ENCODE data around the gene HBG2. TPM values are rescaled to one million over a fixed set of nuclear protein-coding genes. Genes with fewer than 3 reads are reported as not detected.

HBG2 gene
- total RNA-seq, 2 donors from 2014 or later: not detected

DNA sequence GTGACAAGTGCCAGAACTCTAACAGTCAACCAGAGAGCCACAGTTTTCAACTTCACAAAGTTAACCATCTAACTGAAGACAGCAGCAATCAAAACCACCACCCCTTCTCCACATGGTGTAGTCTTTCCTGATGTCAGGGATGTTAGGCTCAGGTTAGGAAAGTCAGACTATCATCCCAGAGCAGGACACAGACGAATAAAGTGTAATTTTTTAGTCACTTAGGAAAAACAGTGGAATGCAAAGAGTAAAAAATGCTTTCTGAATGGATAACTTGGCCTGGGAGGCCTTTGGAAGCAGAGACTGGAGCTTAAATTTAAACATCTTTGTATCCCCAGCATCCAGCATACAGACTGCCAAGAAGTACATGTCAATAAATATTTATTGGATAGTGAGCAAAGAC lies 31.8 kb upstream of the HBG2 start:
- H3K4me3 ChIP-seq: no peak overlapping the region
- no peaks in the 10 kb centered on the region for H3K27me3 ChIP-seq (replicated peaks; ENCODE audit: insufficient read depth)
- no peak for TF ChIP-seq POLR2AphosphoS5 (IDR thresholded peaks at IDR 0.05)
- TF ChIP-seq, protein P1, sequence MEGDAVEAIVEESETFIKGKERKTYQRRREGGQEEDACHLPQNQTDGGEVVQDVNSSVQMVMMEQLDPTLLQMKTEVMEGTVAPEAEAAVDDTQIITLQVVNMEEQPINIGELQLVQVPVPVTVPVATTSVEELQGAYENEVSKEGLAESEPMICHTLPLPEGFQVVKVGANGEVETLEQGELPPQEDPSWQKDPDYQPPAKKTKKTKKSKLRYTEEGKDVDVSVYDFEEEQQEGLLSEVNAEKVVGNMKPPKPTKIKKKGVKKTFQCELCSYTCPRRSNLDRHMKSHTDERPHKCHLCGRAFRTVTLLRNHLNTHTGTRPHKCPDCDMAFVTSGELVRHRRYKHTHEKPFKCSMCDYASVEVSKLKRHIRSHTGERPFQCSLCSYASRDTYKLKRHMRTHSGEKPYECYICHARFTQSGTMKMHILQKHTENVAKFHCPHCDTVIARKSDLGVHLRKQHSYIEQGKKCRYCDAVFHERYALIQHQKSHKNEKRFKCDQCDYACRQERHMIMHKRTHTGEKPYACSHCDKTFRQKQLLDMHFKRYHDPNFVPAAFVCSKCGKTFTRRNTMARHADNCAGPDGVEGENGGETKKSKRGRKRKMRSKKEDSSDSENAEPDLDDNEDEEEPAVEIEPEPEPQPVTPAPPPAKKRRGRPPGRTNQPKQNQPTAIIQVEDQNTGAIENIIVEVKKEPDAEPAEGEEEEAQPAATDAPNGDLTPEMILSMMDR (IDR thresholded peaks at IDR 0.05): no peak
- TF ChIP-seq POLR2A (IDR thresholded peaks at IDR 0.05): no peak
- intact Hi-C loops (cut with DNase I): no loop called here
- 48% methylated on average over 1 of the region's 1 CpG for WGBS
- H3K4me1 ChIP-seq (replicated peaks): no peaks in the 10 kb centered on the region
- H3K36me3 ChIP-seq: no peaks in the 10 kb centered on the region
- no peak for DNase-seq (ENCODE audit: low spot score)
- no peak overlapping the region for H3K27ac ChIP-seq
- H3K9me3 ChIP-seq: no peaks in the 10 kb centered on the region

DNA sequence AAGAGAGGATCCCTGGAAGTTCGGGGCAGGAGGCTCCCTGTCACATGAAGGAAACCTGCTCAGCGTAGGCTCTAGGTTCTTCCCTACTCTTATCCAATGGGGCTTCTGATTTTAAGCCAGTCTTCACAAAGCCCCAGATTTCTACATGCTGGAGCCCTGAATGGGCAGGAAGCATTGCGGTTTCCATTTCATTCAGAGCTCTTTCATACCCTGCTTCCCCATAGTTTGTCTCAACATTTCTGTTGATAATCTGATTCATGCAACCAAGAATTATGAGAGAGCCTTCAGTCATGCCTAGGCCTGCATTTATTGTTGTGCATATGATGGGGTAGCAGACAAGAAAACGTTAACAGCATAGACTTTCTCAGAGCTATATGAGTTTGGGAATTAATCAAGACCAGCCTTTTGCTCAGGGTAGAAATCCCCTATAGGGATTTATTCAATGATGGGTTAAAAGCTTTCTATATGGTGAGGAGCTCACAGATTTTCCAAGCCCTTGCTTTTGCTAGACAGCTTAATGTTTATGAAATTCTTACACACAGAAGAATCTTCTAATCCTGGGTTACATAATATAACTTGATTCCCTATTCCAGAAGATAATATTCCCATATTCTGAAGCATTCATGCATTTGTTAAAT lies 31.2 kb upstream of the HBG2 start:
- DNase-seq (ENCODE audit: low spot score): no peak
- Histone ChIP-seq H3K36me3 (no peaks in the 10 kb centered on the region), H3K9me3 (no peaks in the 10 kb centered on the region), H3K27me3 (replicated peaks; ENCODE audit: insufficient read depth) (no peaks in the 10 kb centered on the region), H3K4me3 (no peak overlapping the region), H3K27ac (no peak overlapping the region), H3K4me1 (replicated peaks) (no peaks in the 10 kb centered on the region)
- TF ChIP-seq, protein P1 (IDR thresholded peaks at IDR 0.05): no peak
- TF ChIP-seq POLR2A (IDR thresholded peaks at IDR 0.05) (no peak), POLR2AphosphoS5 (IDR thresholded peaks at IDR 0.05) (no peak)
- intact Hi-C loops (cut with DNase I): no loop called here
- WGBS: 80% methylated on average over 4 of the region's 4 CpGs

DNA sequence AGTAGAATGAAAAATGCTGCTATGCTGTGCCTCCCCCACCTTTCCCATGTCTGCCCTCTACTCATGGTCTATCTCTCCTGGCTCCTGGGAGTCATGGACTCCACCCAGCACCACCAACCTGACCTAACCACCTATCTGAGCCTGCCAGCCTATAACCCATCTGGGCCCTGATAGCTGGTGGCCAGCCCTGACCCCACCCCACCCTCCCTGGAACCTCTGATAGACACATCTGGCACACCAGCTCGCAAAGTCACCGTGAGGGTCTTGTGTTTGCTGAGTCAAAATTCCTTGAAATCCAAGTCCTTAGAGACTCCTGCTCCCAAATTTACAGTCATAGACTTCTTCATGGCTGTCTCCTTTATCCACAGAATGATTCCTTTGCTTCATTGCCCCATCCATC lies 30.1 kb upstream of the HBG2 start:
- no peak overlapping the region for H3K4me3 ChIP-seq
- H3K27me3 ChIP-seq (replicated peaks; ENCODE audit: insufficient read depth): no peaks in the 10 kb centered on the region
- H3K36me3 ChIP-seq: no peaks in the 10 kb centered on the region
- WGBS: 84% methylated on average over 2 of the region's 2 CpGs
- H3K9me3 ChIP-seq: no peaks in the 10 kb centered on the region
- TF ChIP-seq POLR2A (IDR thresholded peaks at IDR 0.05) (no peak), POLR2AphosphoS5 (IDR thresholded peaks at IDR 0.05) (no peak)
- TF ChIP-seq, protein P1 (IDR thresholded peaks at IDR 0.05): no peak
- no peak overlapping the region for H3K27ac ChIP-seq
- H3K4me1 ChIP-seq (replicated peaks): no peaks in the 10 kb centered on the region
- DNase-seq (ENCODE audit: low spot score): no peak
- intact Hi-C loops (cut with DNase I): no loop called here

DNA sequence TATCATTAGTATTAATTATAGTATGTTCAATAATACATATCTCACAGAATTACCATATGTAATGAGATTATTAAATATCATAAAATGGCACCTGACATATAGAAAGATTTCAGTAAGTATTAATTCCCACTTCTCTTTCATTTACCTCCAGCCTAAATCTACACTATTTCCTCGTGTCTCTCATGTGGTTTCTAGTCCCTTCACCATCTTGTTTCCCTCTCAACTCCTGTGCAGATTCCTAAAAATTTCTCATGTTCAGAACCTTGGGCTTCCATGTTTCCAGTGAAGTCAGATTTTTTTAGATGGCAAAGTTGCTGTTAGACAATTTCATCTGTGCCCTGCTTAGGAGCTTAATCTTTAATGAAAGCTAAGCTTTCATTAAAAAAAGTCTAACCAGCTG lies 29.3 kb upstream of the HBG2 start:
- intact Hi-C loops (cut with DNase I): no loop called here
- WGBS: 72% methylated on average over 1 of the region's 1 CpG
- Histone ChIP-seq H3K4me1 (replicated peaks) (no peaks in the 10 kb centered on the region), H3K36me3 (no peaks in the 10 kb centered on the region), H3K4me3 (no peak overlapping the region), H3K27ac (no peak overlapping the region), H3K27me3 (replicated peaks; ENCODE audit: insufficient read depth) (no peaks in the 10 kb centered on the region), H3K9me3 (no peaks in the 10 kb centered on the region)
- no peak for DNase-seq (ENCODE audit: low spot score)
- no peak for TF ChIP-seq POLR2AphosphoS5 (IDR thresholded peaks at IDR 0.05)
- TF ChIP-seq, protein P1 (IDR thresholded peaks at IDR 0.05): no peak
- no peak for TF ChIP-seq POLR2A (IDR thresholded peaks at IDR 0.05)

DNA sequence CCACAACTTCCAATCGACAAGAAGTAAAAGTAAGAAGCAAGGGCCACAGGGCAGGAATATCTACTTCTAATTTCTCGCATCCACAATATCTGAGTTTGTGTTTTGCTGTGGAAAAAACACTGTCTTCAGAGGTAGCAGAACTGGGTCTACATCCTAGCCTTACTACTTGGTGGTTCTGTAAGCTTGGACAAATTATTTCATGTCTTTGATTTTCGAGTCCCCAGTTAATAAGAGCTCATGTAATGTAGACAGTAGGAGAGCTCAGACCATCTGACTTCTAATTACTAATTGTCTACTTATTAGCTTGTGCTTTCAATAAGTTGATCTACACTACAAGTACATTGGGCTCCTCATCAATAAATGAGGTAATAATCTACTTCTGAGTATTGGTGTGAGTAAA lies 28.5 kb upstream of the HBG2 start:
- no peak for TF ChIP-seq POLR2AphosphoS5 (IDR thresholded peaks at IDR 0.05)
- TF ChIP-seq POLR2A (IDR thresholded peaks at IDR 0.05): no peak
- TF ChIP-seq, protein P1 (IDR thresholded peaks at IDR 0.05): no peak
- Histone ChIP-seq H3K4me3 (no peak overlapping the region), H3K27me3 (replicated peaks; ENCODE audit: insufficient read depth) (no peaks in the 10 kb centered on the region), H3K27ac (no peak overlapping the region), H3K36me3 (no peaks in the 10 kb centered on the region), H3K4me1 (replicated peaks) (no peaks in the 10 kb centered on the region), H3K9me3 (no peaks in the 10 kb centered on the region)
- no peak for DNase-seq (ENCODE audit: low spot score)
- intact Hi-C loops (cut with DNase I): no loop called here
- 92% methylated on average over 3 of the region's 3 CpGs for WGBS
